Measurements from ENCODE around the gene TRIO.

TRIO gene

GRCh38 chr5:14341571-14342230, 198.6 kb downstream of the TRIO start:
- no peak for DNase-seq

GRCh38 chr5:14342306-14342705, 199.2 kb downstream of the TRIO start:
- DNase-seq = no peak

- DNase-seq = no peak
Measured at GRCh38 chr5:14343376-14343775, 200.2 kb downstream of the TRIO start.

GRCh38 chr5:14347522-14347921, 204.4 kb downstream of the TRIO start:
- DNase-seq = no peak

GRCh38 chr5:14348142-14348541, 205.0 kb downstream of the TRIO start:
- no peak for DNase-seq

GRCh38 chr5:14349029-14349428, 205.9 kb downstream of the TRIO start:
- DNase-seq = no peak

GRCh38 chr5:14351086-14351661, 208.0 kb downstream of the TRIO start:
- no peak for DNase-seq

- DNase-seq = peak; percentile 64
Measured at GRCh38 chr5:14351845-14352712, 208.9 kb downstream of the TRIO start.

GRCh38 chr5:14353726-14354474, 210.8 kb downstream of the TRIO start:
- DNase-seq = no peak

- no peak for DNase-seq
Measured at GRCh38 chr5:14355391-14355790, 212.2 kb downstream of the TRIO start.

GRCh38 chr5:14356305-14356704, 213.2 kb downstream of the TRIO start:
- no peak for DNase-seq

- no peak for DNase-seq
Measured at GRCh38 chr5:14357441-14357840, 214.3 kb downstream of the TRIO start.

GRCh38 chr5:14357851-14358250, 214.7 kb downstream of the TRIO start:
- no peak for DNase-seq

GRCh38 chr5:14358536-14358935, 215.4 kb downstream of the TRIO start:
- no peak for DNase-seq

- DNase-seq = no peak
Measured at GRCh38 chr5:14359069-14360043, 216.2 kb downstream of the TRIO start.

GRCh38 chr5:14362491-14362890, 219.3 kb downstream of the TRIO start:
- DNase-seq = no peak

- no peak for DNase-seq
Measured at GRCh38 chr5:14364096-14364495, 221.0 kb downstream of the TRIO start.

GRCh38 chr5:14364576-14365472, 221.7 kb downstream of the TRIO start:
- peak; percentile 49 for DNase-seq

- DNase-seq = no peak
Measured at GRCh38 chr5:14365831-14366430, 222.8 kb downstream of the TRIO start.

- no peak for DNase-seq
Measured at GRCh38 chr5:14366763-14367162, 223.6 kb downstream of the TRIO start.

Data from NCI-H2171 (cell line).